Esophagus squamous epithelium (tissue), 4 donors: Measurements from ENCODE around the gene AOPEP.

Source experiments
- POLR2A ChIP-seq, 4 donors: fragments of 450-650 bp; IDR thresholded peaks; one replicate each; pipeline ENCODE4 v1.6.1; 2017; ENCODE audit warnings: antibody characterized with exemption in 4 of 4, mild to moderate bottlenecking in 4 of 4, moderate library complexity in 3 of 4
- TF ChIP-seq, protein P1 (sequence below), 6 experiments: fragments of 450-650 bp in 4 of 6; fragments of 200-600 bp in 2 of 6; sonication (generic) in 2 of 6; IDR thresholded peaks; one replicate each; pipeline ENCODE4 v1.5.1; 2016 to 2019; ENCODE audit warnings: antibody characterized with exemption in 6 of 6, mild to moderate bottlenecking in 4 of 6, moderate library complexity in 4 of 6

DNA sequence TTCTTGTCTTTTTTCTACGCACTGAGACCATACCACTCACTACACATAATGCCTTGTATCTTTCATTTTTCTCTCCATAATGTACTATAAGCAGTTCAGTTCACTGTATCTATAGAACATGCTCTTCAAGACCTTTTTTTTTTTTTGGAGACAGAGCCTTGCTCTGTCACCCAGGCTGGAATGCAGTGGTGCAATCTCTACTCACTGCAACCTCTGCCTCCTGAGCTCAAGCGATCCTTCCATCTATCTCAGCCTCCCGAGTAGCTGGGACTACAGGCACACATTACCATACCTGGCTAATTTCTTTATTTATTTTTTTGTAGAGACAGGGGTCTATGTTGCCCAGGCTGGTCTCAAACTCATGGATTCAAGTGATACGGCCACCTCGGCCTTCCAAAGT lies 382.3 kb downstream of the AOPEP start:
- TF ChIP-seq, protein P1, sequence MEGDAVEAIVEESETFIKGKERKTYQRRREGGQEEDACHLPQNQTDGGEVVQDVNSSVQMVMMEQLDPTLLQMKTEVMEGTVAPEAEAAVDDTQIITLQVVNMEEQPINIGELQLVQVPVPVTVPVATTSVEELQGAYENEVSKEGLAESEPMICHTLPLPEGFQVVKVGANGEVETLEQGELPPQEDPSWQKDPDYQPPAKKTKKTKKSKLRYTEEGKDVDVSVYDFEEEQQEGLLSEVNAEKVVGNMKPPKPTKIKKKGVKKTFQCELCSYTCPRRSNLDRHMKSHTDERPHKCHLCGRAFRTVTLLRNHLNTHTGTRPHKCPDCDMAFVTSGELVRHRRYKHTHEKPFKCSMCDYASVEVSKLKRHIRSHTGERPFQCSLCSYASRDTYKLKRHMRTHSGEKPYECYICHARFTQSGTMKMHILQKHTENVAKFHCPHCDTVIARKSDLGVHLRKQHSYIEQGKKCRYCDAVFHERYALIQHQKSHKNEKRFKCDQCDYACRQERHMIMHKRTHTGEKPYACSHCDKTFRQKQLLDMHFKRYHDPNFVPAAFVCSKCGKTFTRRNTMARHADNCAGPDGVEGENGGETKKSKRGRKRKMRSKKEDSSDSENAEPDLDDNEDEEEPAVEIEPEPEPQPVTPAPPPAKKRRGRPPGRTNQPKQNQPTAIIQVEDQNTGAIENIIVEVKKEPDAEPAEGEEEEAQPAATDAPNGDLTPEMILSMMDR (IDR thresholded peaks at IDR 0.05): no peak
- no peak for TF ChIP-seq POLR2A (IDR thresholded peaks at IDR 0.05)
